GM18858 (cell line): ENCODE measurements around the gene HSH2D.
"Not testable (repeated sequence)": the region's sequence is repeated elsewhere in the genome, so short reads cannot be mapped to it uniquely, and the experiment has no call there.

Experiments used
- ATAC-seq: cut with Tn5 transposase; IDR thresholded peaks from one replicate; pipeline ENCODE4 v1.9.1; 2021; ENCODE audit not compliant: unreplicated experiment

The HSH2D gene

DNA sequence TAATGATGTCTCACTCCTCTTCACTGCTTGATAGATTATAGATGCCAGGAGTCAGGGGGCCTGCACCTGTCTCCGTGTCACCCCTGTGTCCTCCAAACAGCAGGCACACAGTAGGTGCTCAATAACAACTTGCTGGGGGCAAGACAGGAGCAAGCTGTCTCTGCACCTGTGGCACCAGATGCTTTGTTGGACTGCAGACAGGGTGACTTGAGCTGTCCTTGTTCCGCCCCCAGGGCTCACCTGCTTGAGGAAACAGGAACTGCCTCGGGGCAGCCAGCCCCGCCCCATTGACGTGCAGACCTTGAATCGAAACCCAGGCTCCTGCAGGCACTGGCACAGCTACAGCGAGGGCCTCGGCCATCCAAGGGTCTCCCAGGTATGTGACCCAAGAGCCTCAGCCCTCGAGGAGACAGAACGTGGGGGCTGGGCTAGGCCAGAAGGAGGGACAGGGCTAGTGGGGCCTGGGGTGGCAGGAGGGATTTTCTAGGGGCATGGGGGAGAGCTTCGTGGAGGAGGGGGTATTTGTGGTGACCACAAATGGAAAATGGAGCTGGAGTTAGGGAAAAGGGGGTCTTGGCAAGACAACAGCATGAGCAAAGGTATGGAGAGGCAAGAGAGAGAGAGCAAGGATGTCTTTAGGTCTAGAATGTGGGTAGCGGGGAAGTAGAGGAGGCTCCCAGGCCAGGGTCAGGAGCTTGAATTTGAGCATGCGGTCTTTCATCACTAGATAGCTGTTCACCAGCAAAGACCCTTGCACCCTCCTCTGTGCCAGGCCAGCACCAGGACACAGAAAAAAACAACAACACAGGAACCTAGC, at the start of gene HSH2D:
Gene HSH2D (plus strand): TSS at position 287 of the 817 bp plus-strand sequence. CDS start 5,066 bp downstream, outside the sequence.
- ATAC-seq: peak; percentile 54

GRCh38 chr19:16094360-16095070, 49.0 kb upstream of the HSH2D start:
- no peak for ATAC-seq

- ATAC-seq: no peak
Measured at GRCh38 chr19:16095071-16095571, 48.4 kb upstream of the HSH2D start.

DNA sequence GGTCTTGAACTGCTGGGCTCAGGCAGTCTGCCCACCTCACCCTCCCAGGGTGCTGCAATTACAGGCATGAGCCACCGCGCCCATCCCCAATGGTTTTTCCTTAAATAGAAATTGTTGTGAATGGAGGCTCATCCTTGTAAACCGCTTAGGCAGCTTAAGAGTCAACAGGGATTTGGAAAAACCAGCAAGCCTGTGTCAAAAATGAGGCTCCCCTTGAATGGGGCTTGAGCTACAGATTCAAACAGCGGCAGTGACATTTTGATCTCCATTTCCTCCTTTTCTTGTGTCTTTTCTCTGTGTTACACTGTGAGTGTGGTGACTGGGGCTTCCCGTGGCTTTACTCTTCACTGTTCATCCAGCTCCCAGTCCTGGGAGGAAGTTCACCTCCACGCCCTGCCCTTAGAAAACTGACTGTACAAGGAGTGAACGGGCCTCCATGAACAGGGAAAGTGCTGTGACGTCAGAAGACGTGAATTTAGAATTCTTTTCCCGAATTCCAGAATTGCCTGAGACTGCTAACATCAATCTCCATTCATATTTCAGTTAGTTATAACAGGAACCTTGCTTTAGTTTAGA, 47.1 kb upstream of the HSH2D start:
- no peak for ATAC-seq

- no peak for ATAC-seq
Measured at GRCh38 chr19:16098416-16098768, 45.1 kb upstream of the HSH2D start.

DNA sequence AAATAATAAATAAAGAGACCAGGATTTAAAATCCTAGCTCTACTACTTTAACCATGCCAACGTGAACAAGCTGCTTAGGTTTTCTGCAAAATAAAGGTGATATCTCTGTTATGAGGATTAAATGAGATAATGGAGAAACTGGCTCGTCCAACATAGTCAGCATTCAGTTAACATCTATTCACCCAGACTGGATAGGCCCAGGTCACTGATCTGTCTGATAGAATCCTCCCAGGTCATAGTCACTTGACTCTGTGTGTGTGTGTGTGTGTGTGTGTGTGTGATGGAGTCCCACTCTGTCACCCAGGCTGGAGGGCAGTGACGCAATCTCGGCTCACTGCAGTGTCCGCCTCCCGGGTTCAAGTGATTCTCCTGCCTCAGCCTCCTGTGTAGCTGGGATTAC, 44.7 kb upstream of the HSH2D start:
- no peak for ATAC-seq

GRCh38 chr19:16099314-16099965, 44.0 kb upstream of the HSH2D start:
- ATAC-seq: not testable (repeated sequence)

- ATAC-seq: no peak
Measured at GRCh38 chr19:16100524-16100923, 43.0 kb upstream of the HSH2D start.

DNA sequence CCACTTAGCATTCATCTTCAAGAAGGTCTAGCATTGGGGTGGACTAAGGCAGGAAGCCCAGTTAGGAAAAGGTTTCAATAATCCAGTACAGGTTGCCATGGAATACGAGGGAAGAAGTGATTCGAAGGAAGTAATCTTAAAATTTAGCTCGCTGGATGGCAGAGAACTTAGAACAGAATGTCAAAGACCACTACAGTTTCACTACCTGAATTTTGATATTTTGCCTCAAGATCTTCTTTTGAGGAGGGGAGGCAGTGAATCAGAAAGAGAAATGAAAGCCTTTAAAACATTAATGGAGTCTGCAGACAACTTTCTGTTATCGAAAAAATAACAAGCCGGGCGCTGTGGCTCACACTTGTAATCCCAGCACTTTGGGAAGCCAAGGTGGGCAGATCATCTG, 38.8 kb upstream of the HSH2D start:
- ATAC-seq: no peak

GRCh38 chr19:16106121-16106520, 37.4 kb upstream of the HSH2D start:
- no peak for ATAC-seq

DNA sequence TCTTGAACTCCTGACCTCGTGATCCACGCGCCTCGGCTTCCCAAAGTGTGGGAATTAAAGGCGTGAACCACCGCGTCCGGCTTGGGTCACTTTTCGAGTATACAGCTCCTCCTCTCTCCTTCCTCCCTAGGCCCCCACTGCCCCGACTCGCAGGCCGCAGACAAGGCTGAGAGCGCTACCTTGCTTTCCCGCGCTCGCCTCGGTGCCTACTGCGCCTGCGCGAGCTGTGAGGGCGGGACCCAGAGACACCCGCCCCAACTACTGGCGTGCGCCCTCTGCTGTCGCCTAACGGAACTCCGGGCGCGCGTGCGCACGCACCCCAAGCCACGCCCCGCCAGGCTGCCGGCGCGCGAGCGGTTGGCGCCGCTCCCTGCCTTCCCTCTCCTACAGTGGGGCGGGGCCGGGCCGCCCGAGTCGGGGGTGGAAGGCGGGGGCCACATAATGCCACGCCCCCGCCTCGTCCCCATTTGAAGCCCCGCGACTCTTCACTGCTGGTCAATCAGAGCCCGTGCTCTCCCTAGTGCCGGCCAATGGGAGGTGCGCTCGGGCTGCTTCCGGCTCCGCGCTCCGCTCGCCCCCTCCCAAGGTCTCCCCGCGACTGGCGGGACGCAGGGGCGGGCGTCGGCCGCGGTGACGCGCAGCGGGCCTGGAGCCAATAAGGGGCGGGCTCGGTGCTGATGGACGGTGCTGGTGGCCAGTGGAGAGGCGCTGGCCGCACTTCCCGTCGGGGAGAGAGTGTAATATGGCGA, 32.2 kb upstream of the HSH2D start, which contains the start of gene RAB8A:
Gene RAB8A (plus strand): TSS at position 730 of the 749 bp plus-strand sequence. CDS start 13 bp downstream, at position 743.
- ATAC-seq: peak; percentile 62

DNA sequence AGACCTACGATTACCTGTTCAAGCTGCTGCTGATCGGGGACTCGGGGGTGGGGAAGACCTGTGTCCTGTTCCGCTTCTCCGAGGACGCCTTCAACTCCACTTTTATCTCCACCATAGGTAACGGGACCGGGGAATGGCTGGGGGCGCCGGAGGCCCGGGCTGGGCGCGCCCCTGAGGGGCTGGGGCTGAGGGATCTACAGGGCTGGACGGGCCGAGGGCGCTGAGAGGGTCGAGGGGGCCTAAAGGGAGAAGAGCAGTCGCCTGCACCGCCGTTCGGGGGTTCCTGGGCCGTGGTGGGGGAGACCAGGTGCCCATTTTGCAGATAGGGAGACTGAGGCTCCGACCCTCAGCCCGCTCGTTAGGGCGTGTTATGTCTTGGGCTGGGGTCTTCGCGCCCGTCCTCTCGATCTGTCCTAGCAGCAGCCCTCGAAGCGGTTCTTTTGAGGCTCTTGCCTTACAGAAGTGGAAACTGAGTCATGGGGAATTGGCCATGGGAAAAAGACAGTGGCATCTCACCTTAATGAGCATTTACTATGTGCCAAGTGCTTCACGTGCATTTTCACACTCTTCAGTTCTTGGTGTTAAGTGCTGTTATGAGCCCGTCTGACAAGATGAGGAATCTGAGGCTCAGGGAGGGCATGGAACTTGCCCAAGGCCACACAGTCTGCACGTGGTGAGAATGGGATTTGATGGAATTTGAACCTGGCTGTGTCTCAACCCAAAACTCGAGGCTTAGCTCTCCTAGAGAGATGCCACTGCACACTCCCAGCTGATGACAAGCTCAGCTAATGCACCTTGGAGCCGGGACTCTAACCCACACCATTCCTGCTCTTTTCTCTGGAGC, 31.4 kb upstream of the HSH2D start:
- no peak for ATAC-seq

DNA sequence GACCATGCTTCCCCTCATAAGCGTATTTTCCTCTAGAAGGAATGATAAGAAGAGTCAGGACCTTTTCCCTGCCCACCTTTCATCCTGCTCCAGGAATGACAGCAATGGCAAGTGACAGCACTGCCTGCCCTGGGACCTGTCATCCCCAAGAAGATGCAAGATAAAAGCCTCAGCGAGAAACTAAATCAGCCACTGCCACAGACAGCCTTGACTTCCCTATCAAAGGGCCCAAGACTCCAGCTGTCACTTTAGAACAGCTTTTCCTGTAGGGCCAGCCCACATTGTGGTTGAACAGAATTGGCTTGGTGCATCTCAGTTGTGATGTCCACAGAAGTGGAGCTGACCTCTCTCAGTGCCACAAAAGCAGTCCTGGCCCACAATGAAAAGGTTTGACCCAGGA, 30.7 kb upstream of the HSH2D start:
- ATAC-seq: no peak

DNA sequence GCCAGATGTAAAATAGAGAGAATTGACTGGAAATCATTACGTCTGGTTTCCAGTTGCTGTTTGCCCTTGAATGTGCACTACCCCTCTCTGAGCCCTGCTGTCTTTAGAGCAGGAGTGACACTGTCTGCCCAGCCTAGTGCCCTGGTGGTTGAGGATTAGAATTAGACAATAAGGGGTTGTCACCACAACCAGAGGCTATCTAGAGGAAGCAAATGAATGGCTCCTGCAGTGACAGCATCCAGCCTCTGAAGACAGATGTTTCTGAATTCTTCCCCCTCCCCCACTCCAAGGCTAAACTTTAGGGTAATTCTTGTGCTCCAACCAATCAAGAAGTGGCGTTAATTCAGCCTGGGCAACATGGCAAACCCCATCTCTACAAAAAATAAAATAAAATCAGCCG, 29.8 kb upstream of the HSH2D start:
- ATAC-seq: no peak

DNA sequence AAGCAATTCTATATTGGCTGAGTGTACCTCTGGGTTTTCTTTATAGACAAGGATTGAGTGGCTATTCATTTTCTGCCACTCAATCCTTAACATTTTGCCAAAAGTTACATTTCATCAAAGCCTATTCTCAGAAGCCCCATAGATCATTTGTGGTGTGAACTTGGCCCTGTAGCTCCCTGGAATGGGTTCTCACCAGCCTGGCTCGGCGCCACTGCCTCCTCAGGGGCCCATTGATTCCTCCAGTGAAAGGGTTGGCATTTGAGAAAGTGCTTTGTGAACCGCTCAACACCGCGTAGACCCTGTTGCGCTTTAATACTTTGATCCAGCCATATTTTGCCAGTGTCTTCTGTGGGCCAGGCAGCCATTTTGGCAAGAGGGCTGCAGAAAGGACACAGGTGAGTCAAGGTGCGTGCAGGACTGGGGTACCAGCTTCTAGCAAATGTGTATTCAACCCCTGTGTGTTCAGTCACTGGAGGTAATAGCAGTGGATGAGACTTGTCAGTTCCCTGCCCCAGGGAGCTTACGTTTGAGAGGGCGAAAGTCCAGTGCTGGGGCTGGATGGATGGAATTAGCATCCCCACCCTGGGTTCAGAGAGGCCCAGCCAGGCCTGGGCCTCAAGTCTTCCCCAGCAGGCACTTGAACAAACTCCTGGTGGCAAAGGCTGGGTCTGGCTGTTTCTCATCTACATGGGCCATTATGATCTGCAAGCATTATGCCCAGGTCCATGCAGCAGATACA, 28.0 kb upstream of the HSH2D start:
- ATAC-seq: no peak

GRCh38 chr19:16116067-16116466, 27.4 kb upstream of the HSH2D start:
- no peak for ATAC-seq

DNA sequence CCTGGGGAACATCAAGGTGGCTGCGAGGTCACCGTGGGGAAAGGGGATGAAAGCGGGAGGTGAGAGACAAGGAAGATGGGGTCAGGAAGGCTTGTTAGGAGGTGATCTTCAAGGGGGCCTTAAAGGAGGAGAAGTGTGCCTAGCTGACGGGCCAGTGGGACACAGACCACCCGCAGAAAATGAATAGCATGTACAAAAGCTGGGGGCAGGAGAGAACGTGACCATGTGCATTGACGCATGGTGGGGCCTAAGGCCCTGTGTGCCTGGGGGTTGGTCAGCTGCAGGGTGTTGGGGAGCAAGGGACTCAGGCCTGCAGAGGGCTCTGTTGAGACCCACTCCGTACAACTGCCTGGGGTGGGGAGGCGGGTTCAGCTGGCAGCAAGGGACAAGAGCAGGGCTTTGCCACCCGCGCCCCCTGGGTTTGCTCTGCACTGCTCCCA, 25.9 kb upstream of the HSH2D start:
- ATAC-seq: no peak

GRCh38 chr19:16118489-16119033, 24.9 kb upstream of the HSH2D start:
- peak; percentile 69 for ATAC-seq
